Astrocyte (in vitro differentiated cells and primary cell): ENCODE results near the gene SPEF1. TPM values are rescaled to one million over a fixed set of nuclear protein-coding genes. Genes with fewer than 3 reads are reported as not detected.

Experiments
- DNase-seq: peaks from one replicate; pipeline ENCODE4 v3.0.0-alpha.2; 2010; ENCODE audit warnings: low read depth
- FAIRE-seq: peaks from 2 replicates; lab custom pipeline; 2011; peaks lifted over from hg19 to GRCh38; lab: Jason Lieb, UNC
- H2AFZ ChIP-seq: 2 replicates; pipeline ENCODE4 v1.6.0; 2012; ENCODE audit warnings: low read depth, low read length, inconsistent platforms
- H3K27ac ChIP-seq: 2 replicates; pipeline ENCODE4 v1.5.1; 2011; ENCODE audit warnings: low read depth, low read length, inconsistent platforms
- H3K27me3 ChIP-seq: 2 replicates; pipeline ENCODE4 v1.6.0; 2011; ENCODE audit warnings: low read length, inconsistent platforms; ENCODE audit not compliant: insufficient read depth
- H3K36me3 ChIP-seq: 2 replicates; pipeline ENCODE4 v1.5.1; 2011; ENCODE audit warnings: low read length, inconsistent platforms; ENCODE audit not compliant: insufficient read depth
- H3K4me1 ChIP-seq: 2 replicates; pipeline ENCODE4 v1.5.1; 2011; ENCODE audit warnings: low read length, inconsistent platforms; ENCODE audit not compliant: insufficient read depth
- H3K4me2 ChIP-seq: 2 replicates; pipeline ENCODE4 v1.6.0; 2012; ENCODE audit warnings: low read length, inconsistent platforms
- H3K4me3 ChIP-seq: 2 replicates; pipeline ENCODE4 v1.5.1; 2011; ENCODE audit warnings: low read depth, mild to moderate bottlenecking, low read length, inconsistent platforms; ENCODE audit not compliant: insufficient read depth
- H3K79me2 ChIP-seq: 2 replicates; pipeline ENCODE4 v1.6.0; 2012; ENCODE audit warnings: mild to moderate bottlenecking, low read length, inconsistent platforms; ENCODE audit not compliant: insufficient read depth
- H3K9ac ChIP-seq: 2 replicates; pipeline ENCODE4 v1.6.0; 2012; ENCODE audit warnings: mild to moderate bottlenecking, low read length, inconsistent platforms
- H3K9me3 ChIP-seq: 2 replicates; pipeline ENCODE4 v1.5.1; 2012; ENCODE audit warnings: low read depth, mild to moderate bottlenecking, low read length, inconsistent platforms; ENCODE audit not compliant: insufficient read depth
- H4K20me1 ChIP-seq: 2 replicates; pipeline ENCODE4 v1.6.0; 2012; ENCODE audit warnings: low read length, inconsistent platforms; ENCODE audit not compliant: insufficient read depth
- H3K27ac Mint-ChIP-seq: one replicate; pipeline ENCODE4 v1.8.0; 2021; ENCODE audit warnings: mild to moderate bottlenecking, mixed read lengths; ENCODE audit not compliant: unreplicated experiment
- H3K27me3 Mint-ChIP-seq: one replicate; pipeline ENCODE4 v1.8.0; 2021; ENCODE audit warnings: low read depth, mixed read lengths; ENCODE audit not compliant: unreplicated experiment
- H3K36me3 Mint-ChIP-seq: one replicate; pipeline ENCODE4 v1.8.0; 2021; ENCODE audit warnings: low read depth, mixed read lengths; ENCODE audit not compliant: unreplicated experiment
- H3K4me1 Mint-ChIP-seq: one replicate; pipeline ENCODE4 v1.8.0; 2021; ENCODE audit warnings: low read depth, mixed read lengths; ENCODE audit not compliant: unreplicated experiment
- H3K4me3 Mint-ChIP-seq: one replicate; pipeline ENCODE4 v1.8.0; 2021; ENCODE audit warnings: mild to moderate bottlenecking, moderate library complexity, mixed read lengths; ENCODE audit not compliant: unreplicated experiment
- H3K9me3 Mint-ChIP-seq: one replicate; pipeline ENCODE4 v1.8.0; 2021; ENCODE audit warnings: mild to moderate bottlenecking, mixed read lengths; ENCODE audit not compliant: unreplicated experiment
- CTCF ChIP-seq: IDR thresholded peaks from 2 replicates; pipeline ENCODE4 v1.5.1; 2011; ENCODE audit warnings: low read depth, mild to moderate bottlenecking, inconsistent platforms, low read length, moderate library complexity; ENCODE audit not compliant: insufficient read depth
- EZH2 ChIP-seq: IDR thresholded peaks from 2 replicates; pipeline ENCODE4 v1.6.1; 2012; ENCODE audit warnings: mild to moderate bottlenecking, low read length, inconsistent platforms; ENCODE audit not compliant: insufficient read depth
- total RNA-seq: library from RNA; stranded (reverse); gene quantifications from 2 replicates; pipeline ENCODE4 v1.2.1, GENCODE V29; 2021

Gene SPEF1
- total RNA-seq, 1 donor from 2014 or later = 0.45 TPM

GRCh38 chr20:3818155-3819151, 37.2 kb upstream of the SPEF1 start:
- Histone ChIP-seq H3K27ac (no peak overlapping the region), H3K4me3 (no peak overlapping the region), H3K9me3 (no peaks in the 10 kb centered on the region), H3K9ac (no peak overlapping the region), H4K20me1 (no peaks in the 10 kb centered on the region), H3K4me2 (no peak overlapping the region), H3K79me2 (peaks cover 15% of the 10 kb centered on the region), H2AFZ (no peak overlapping the region), H3K27me3 (no peaks in the 10 kb centered on the region), H3K4me1 (peaks cover 15% of the 10 kb centered on the region), H3K36me3 (peaks cover 6% of the 10 kb centered on the region)
- H3K4me1 Mint-ChIP-seq = peaks cover 7% of the 10 kb centered on the region
- no peaks in the 10 kb centered on the region for H3K36me3 Mint-ChIP-seq
- peak overlapping the region; percentile 70 for H3K4me3 Mint-ChIP-seq
- H3K27ac Mint-ChIP-seq = peak overlapping the region; percentile 34
- FAIRE-seq = no peak
- TF ChIP-seq CTCF (peak; percentile 68), EZH2 (no peak)
- DNase-seq = peak; percentile 65
- no peaks in the 10 kb centered on the region for H3K9me3 Mint-ChIP-seq
- peaks cover 9% of the 10 kb centered on the region for H3K27me3 Mint-ChIP-seq

DNA sequence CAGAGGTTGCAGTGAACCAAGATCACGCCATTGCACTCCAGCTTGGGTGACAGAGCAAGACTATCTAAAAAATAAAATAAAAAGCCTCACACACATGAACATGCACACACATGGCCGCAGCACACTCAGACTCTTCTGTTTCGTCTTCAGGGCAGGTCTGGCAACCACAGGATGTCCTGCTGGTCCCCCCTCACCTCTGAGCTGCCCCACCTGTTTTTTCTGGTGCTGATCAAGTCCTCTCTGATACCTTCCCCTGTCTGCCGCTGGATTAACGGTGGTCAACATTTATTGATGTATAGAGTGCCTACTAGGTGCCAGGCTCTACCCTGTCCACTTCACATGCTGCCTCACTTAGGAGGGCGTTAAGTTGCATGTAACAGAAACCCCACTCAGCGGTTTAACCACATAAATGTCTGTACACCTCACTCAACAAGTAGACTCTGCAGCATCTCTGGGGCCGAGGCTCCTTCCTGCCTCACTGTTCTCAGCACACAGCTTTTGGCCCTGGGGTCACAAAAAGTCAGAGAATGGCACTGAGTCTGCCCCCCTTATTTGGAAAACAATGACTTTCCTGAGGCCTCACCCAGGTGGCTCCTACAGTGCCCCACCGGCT, 34.6 kb upstream of the SPEF1 start:
- Mint-ChIP-seq H3K27ac (no peak overlapping the region), H3K4me3 (no peak overlapping the region), H3K9me3 (no peaks in the 10 kb centered on the region), H3K27me3 (peaks cover 9% of the 10 kb centered on the region), H3K4me1 (peaks cover 6% of the 10 kb centered on the region), H3K36me3 (peaks cover 1% of the 10 kb centered on the region)
- Histone ChIP-seq H3K79me2 (peaks cover 2% of the 10 kb centered on the region), H3K27ac (no peak overlapping the region), H2AFZ (no peak overlapping the region), H3K36me3 (no peaks in the 10 kb centered on the region), H3K4me1 (peaks cover 29% of the 10 kb centered on the region), H3K9me3 (no peaks in the 10 kb centered on the region), H3K9ac (no peak overlapping the region), H3K4me3 (no peak overlapping the region), H4K20me1 (no peaks in the 10 kb centered on the region), H3K27me3 (no peaks in the 10 kb centered on the region), H3K4me2 (no peak overlapping the region)
- DNase-seq = no peak
- FAIRE-seq = no peak
- no peak for TF ChIP-seq EZH2
- no peak for TF ChIP-seq CTCF
